Measurements from ENCODE around the gene OR5AC2.

Gene OR5AC2

GRCh38 chr3:98108162-98108561 lies 21.2 kb downstream of the OR5AC2 start:
- TF ChIP-seq POLR2A (IDR thresholded peaks at IDR 0.05; ENCODE audit: low read length), result no peak
- no peak for TF ChIP-seq GATA1 (IDR thresholded peaks at IDR 0.05; ENCODE audit: low read depth, low read length)
- DNase-seq, result no peak

- TF ChIP-seq POLR2A (IDR thresholded peaks at IDR 0.05; ENCODE audit: low read length), result no peak
- no peak for TF ChIP-seq GATA1 (IDR thresholded peaks at IDR 0.05; ENCODE audit: low read depth, low read length)
- no peak for DNase-seq
Measured at GRCh38 chr3:98109807-98110549, 23.0 kb downstream of the OR5AC2 start.

GRCh38 chr3:98110550-98110908 lies 23.6 kb downstream of the OR5AC2 start:
- DNase-seq, result no peak
- TF ChIP-seq POLR2A (IDR thresholded peaks at IDR 0.05; ENCODE audit: low read length) (no peak), GATA1 (IDR thresholded peaks at IDR 0.05; ENCODE audit: low read depth, low read length) (no peak)

- DNase-seq, result no peak
- TF ChIP-seq GATA1 (IDR thresholded peaks at IDR 0.05; ENCODE audit: low read depth, low read length), result no peak
- no peak for TF ChIP-seq POLR2A (IDR thresholded peaks at IDR 0.05; ENCODE audit: low read length)
Measured at GRCh38 chr3:98114264-98114663, 27.3 kb downstream of the OR5AC2 start.

GRCh38 chr3:98115717-98116116 lies 28.7 kb downstream of the OR5AC2 start:
- TF ChIP-seq GATA1 (IDR thresholded peaks at IDR 0.05; ENCODE audit: low read depth, low read length), result no peak
- TF ChIP-seq POLR2A (IDR thresholded peaks at IDR 0.05; ENCODE audit: low read length), result no peak
- DNase-seq, result no peak

GRCh38 chr3:98130421-98130820 lies 43.4 kb downstream of the OR5AC2 start, which contains the start of gene OR5H1:
TSS of gene OR5H1 (plus strand) at chr3:98130721. CDS start at chr3:98132698, 1,977 bp downstream.
- DNase-seq, result no peak
- TF ChIP-seq POLR2A (IDR thresholded peaks at IDR 0.05; ENCODE audit: low read length) (no peak), GATA1 (IDR thresholded peaks at IDR 0.05; ENCODE audit: low read depth, low read length) (no peak)

GRCh38 chr3:98136631-98137030 lies 49.7 kb downstream of the OR5AC2 start:
- no peak for DNase-seq
- TF ChIP-seq GATA1 (IDR thresholded peaks at IDR 0.05; ENCODE audit: low read depth, low read length) (no peak), POLR2A (IDR thresholded peaks at IDR 0.05; ENCODE audit: low read length) (no peak)

Data from erythroblast (primary cell).